ENCODE results near the gene CBFA2T2. TPM values are rescaled to one million over a fixed set of nuclear protein-coding genes. Genes with fewer than 3 reads are reported as not detected.
"Not testable (repeated sequence)": the region's sequence is repeated elsewhere in the genome, so short reads cannot be mapped to it uniquely, and the experiment has no call there.

The CBFA2T2 gene
- total RNA-seq, 2 donors from 2014 or later: 9.8 to 10.4 TPM

- Histone ChIP-seq H3K4me1 (no peaks in the 10 kb centered on the region), H3K27me3 (no peaks in the 10 kb centered on the region), H3K4me3 (no peak overlapping the region), H3K27ac (no peak overlapping the region), H3K9me3 (no peaks in the 10 kb centered on the region), H3K36me3 (no peaks in the 10 kb centered on the region)
- TF ChIP-seq CTCF (IDR thresholded peaks at IDR 0.05): no peak
- no peak for DNase-seq (ENCODE audit: low spot score)
Observed at GRCh38 chr20:33524261-33524660, 34.4 kb downstream of the CBFA2T2 start.

- DNase-seq (ENCODE audit: low spot score): no peak
- no peak for TF ChIP-seq CTCF (IDR thresholded peaks at IDR 0.05)
- no peaks in the 10 kb centered on the region for H3K36me3 ChIP-seq
Observed at GRCh38 chr20:33526769-33527168, 36.9 kb downstream of the CBFA2T2 start.

GRCh38 chr20:33531047-33531877 lies 41.4 kb downstream of the CBFA2T2 start:
- no peaks in the 10 kb centered on the region for H3K27me3 ChIP-seq
- H3K4me3 ChIP-seq: no peak overlapping the region
- H3K9me3 ChIP-seq: no peaks in the 10 kb centered on the region
- no peak for TF ChIP-seq CTCF (IDR thresholded peaks at IDR 0.05)
- H3K27ac ChIP-seq: no peak overlapping the region
- H3K4me1 ChIP-seq: peaks cover 0 to 25% of the 10 kb centered on the region in 2 donors
- no peaks in the 10 kb centered on the region for H3K36me3 ChIP-seq
- DNase-seq (ENCODE audit: low spot score): no peak

More at GRCh38 chr20:33526769-33527168, 36.9 kb downstream of the CBFA2T2 start:
- Histone ChIP-seq H3K9me3 (no peaks in the 10 kb centered on the region), H3K27ac (no peak overlapping the region), H3K4me3 (no peak overlapping the region), H3K27me3 (no peaks in the 10 kb centered on the region), H3K4me1 (peaks cover 0 to 11% of the 10 kb centered on the region in 2 donors)

- H3K27ac ChIP-seq: no peak overlapping the region
- no peaks in the 10 kb centered on the region for H3K27me3 ChIP-seq
- no peak for DNase-seq (ENCODE audit: low spot score)
- peaks cover 0 to 25% of the 10 kb centered on the region in 2 donors for H3K4me1 ChIP-seq
- no peak for TF ChIP-seq CTCF (IDR thresholded peaks at IDR 0.05)
- no peak overlapping the region for H3K4me3 ChIP-seq
- H3K9me3 ChIP-seq: no peaks in the 10 kb centered on the region
- H3K36me3 ChIP-seq: no peaks in the 10 kb centered on the region
Observed at GRCh38 chr20:33531885-33532284, 42.0 kb downstream of the CBFA2T2 start.

GRCh38 chr20:33532753-33533459 lies 43.0 kb downstream of the CBFA2T2 start:
- Histone ChIP-seq H3K4me3 (no peak overlapping the region), H3K36me3 (no peaks in the 10 kb centered on the region), H3K4me1 (peaks cover 0 to 25% of the 10 kb centered on the region in 2 donors), H3K9me3 (no peaks in the 10 kb centered on the region), H3K27ac (no peak overlapping the region), H3K27me3 (no peaks in the 10 kb centered on the region)
- TF ChIP-seq CTCF (IDR thresholded peaks at IDR 0.05): no peak
- no peak for DNase-seq (ENCODE audit: low spot score)

- not testable (repeated sequence) for H3K4me3 ChIP-seq; H3K27me3 ChIP-seq; H3K36me3 ChIP-seq; DNase-seq (ENCODE audit: low spot score); H3K9me3 ChIP-seq; H3K27ac ChIP-seq
- H3K4me1 ChIP-seq: peaks cover 0 to 25% of the 10 kb centered on the region in 2 donors
Observed at GRCh38 chr20:33535717-33536116, 45.8 kb downstream of the CBFA2T2 start.

Measured in right atrium auricular region (tissue), 2 donors.